Activated gamma-delta T cell treated with anti-CD3 and anti-CD28 coated beads, Interleukin-2, amount 50 U/mL, for 16 hours (primary cell): ENCODE data around the gene ERVW-1.

Experiments used
- DNase-seq: peaks from one replicate; pipeline ENCODE4 v3.0.0-alpha.2; 2020; ENCODE audit warnings: low read depth

ERVW-1 gene

DNA sequence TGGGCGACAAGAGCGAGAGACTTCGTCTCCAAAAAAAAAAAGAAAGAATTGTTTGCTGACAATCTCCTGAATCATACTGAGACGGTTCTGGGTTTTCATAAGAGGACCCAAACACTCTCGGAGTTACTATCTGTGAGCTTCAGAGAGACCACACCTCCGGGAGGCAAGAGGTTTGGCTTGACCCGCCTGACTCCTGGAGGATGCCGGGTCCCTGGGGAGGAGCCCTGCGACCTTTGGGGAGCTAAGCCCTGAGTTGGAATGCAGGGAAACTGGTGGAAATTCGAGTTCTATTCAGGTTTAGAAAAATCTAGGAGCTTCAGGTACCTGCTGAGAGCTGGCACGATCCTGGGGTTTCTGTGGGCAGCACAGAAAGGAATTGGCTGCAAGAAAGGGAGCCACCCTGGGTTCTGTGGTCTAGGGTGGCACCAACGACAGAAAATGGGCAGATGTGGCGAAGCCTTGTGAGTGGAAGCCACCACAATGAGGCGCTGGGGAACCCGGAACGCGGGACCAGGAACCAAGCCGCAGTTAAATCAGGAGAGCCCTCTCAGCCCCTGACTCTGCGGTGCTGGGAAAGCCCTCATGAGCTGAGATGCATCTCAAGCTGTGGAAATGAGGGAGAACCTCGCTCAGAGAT is 52.3 kb downstream of the ERVW-1 start:
- no peak for DNase-seq

- no peak for DNase-seq
Observed at GRCh38 chr7:92423710-92424131, 54.0 kb downstream of the ERVW-1 start.

DNA sequence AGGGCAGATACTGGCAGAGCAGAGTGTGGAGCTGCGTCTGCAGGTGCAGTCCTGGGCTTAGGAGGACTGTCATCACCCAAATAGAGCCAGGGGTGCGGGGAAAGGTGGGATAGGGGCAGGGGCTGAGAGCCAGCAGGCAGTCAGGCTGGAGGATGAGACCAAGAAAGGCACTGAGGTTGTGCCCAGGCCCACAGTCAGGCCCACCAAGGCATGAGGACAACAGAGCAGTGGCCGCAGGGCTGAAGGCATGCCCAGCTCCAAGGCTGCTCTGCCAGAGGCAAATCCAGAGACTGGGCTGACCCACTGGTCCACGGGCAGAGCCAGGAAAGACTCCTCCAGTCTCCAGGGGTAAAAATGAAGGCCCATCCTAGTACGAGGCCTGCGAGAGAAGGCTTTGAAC is 54.8 kb downstream of the ERVW-1 start:
- no peak for DNase-seq

DNA sequence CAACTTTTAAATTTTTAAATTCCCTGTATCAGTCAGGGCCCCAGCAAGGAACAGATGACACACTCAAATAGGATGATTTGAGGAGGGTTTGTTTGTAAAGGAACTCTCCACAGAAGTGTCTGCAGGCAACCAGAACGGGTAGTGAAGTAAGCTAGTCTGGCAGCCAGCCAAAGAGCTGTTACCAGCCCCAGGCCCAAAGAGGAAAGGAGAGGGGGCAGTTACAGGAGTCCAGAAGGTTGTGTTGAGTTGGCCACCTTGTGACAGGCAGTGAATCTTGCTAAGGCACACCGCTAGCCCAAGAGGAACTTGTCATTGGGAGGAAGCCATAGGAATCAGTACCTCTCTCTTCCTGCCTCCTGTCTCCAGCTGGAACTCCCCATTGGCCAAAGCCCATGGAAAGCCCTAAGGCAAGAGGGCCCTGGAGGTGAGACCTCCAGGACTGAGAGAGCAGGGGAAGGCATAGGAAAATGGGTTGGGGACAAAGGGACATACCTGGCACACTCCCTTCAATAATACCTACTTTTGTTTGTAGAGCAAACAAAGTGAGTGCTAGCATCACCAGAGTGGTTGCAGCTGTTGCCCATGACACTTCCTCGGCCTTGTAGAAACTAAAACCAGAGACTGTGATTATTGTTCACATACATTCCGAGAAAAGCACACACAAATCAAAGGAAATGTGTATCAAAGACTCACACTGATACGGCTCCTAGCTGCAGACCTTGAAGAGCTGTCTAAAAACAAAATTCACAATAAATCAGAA is 55.9 kb downstream of the ERVW-1 start:
- DNase-seq, result no peak
